GM21528 (cell line): ENCODE results near the gene TNKS2.
A peak's percentile ranks its signal among the peaks of the same experiment; 100 is the strongest.

ENCODE experiments used
- ATAC-seq: cut with Tn5 transposase; IDR thresholded peaks from one replicate; pipeline ENCODE4 v1.9.1; 2021; ENCODE audit warnings: mild to moderate bottlenecking, moderate library complexity; ENCODE audit not compliant: unreplicated experiment, low FRiP score

TNKS2 gene

DNA sequence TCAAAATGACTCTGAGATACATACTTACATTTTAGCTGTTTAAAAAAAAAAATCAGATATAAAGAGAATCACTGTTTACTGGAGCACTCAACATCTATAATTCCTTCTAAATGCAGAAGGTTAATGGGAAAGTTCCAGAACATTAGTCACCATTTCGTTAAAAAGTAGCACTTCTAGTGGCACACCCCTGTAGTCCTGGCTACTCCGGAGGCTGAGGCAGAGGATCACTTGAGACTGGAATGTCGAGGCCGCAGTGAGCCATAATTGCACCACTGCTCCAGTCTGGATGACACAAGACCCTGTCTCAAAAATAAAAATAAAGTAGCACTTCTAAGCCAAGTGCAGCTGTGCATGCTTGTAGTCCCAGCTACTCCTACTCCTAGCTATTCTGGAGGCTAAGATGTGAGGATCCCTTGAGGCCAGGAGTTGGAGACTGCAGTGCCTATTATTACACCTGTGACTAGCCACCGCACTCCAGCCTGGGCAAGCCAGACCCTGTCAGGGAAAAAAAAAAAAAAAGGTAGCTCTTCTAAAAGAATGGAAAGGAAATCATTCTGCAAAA, 108.9 kb downstream of the TNKS2 start:
- no peak for ATAC-seq

DNA sequence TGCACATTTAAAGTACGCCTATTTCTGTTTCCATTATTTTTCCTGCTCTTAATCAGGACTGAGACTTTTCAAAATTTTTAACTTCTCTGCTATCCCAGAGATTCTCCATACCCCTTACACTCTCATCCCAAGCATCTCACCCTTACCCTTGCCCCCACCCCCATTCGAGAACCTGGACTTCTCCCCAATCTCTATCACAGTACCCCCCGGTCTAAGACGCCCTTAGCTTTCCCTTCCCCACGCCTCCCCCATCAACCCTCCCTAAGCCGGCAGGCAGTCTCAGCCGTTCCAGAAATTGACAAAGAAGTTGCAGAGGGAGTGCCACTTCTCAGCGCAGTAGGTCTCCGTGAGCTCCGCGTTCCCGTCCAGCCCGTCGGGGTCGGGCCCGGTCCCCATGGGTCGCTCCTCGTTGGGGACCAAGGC, 109.7 kb downstream of the TNKS2 start:
- peak; percentile 30 for ATAC-seq

DNA sequence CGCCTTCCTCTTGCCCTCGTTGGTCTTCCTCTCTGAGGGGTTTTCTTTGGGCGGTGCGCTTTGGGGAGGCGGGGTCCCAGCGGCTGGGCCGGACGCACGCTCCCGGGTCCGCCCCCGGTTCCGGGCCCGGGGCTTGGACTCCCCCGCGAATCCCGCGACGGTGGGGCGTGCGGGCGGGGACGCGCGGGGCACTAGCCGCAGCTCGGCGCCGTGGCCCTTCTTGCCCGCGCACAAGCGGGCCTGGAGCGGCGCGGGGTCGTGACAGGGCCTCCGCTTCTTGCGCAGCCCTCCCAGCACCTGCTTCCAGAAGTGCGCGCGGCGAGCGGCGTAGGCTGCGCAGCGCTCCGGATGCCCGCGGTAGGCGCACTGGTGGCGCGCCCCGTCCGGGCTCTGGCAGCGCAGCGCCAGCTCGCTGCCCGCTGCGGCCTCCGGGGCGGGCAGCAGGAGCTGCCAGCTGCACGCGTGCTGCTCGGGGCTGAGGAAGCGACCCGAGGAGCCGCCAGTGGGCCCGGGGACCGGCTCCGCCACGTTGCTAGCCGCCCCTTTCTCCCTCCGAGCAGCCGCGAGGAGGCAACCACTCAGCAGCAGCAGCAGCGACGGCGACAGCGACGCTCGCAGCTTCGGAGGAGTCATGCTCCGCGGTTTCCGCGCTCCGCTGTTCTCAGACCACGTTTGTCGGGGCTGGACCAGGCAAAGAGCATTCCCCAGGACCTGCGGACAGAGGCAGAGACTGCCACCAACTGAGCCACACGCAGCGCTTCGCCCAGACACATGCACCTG, 110.3 kb downstream of the TNKS2 start:
- peak; percentile 92 for ATAC-seq

DNA sequence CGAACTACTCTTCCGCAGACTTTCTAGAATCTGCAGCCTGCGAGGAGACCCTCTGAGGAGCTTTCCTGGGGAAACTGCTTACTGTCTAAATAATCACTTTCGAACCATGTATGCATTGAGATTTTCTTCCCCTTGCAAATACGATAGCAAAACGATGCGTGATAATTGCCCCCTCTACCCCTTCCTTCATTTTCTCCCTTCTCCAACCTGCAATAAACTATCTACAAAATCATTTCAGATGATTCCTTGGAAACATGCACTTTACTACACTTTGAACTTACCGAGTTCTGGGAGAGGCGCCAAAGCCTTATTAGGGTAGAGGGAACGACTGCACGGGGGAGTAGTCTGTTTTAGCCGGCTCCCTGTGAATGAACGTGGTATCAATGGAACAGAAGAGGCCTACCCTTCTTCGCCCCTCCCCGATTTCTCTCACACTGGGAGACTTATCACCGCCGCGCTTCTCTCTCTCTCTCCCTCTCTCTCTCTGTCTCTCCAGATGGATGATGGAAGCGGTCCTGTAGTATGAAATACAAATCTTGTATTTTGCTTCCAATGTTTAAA, 111.0 kb downstream of the TNKS2 start, which contains the start of gene FGFBP3:
Gene FGFBP3 (minus strand): TSS at position 370 of the 561 bp plus-strand sequence. CDS start 517 bp downstream, outside the sequence.
- no peak for ATAC-seq

DNA sequence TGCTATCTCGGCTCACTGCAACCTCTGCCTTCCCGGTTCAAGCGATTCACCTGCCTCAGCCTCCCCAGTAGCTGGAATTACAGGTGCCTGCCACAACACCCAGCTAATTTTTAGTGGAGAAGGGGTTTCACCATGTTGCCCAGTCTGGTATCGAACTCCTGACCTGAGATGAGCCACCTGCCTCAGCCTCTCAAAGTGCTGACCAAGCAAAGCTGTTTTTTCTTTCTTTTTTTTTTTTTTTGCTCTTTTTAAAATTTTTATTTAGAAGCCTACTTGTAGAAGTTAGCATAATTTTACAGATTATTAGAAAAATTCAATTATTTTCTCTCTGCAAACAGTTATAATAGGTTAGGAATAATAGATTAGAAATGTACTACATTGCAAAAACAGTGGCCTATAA, 112.2 kb downstream of the TNKS2 start:
- no peak for ATAC-seq
